Fibroblast of the aortic adventitia (primary cell): Measurements from ENCODE around the gene DHRS7. TPM values are rescaled to one million over a fixed set of nuclear protein-coding genes. Genes with fewer than 3 reads are reported as not detected.

Experiments
- DNase-seq: peaks from one replicate; pipeline ENCODE4 v3.0.0-alpha.2; 2010; ENCODE audit warnings: low read depth
- H3K4me3 ChIP-seq: 2 replicates; pipeline ENCODE4 v1.5.1; 2011; ENCODE audit warnings: low read depth, mild to moderate bottlenecking, control low read depth, low read length, moderate library complexity
- CTCF ChIP-seq: IDR thresholded peaks from 2 replicates; pipeline ENCODE4 v1.5.1; 2011; ENCODE audit warnings: mild to moderate bottlenecking, low read length, control low read depth, inconsistent platforms; ENCODE audit not compliant: insufficient read depth
- total RNA-seq: library from RNA; depleted of rRNA; stranded (reverse); fragments of >200 nt; gene quantifications from 2 replicates; pipeline ENCODE4 v1.2.3, GENCODE V29; 2012; ENCODE audit warnings: low replicate concordance

The DHRS7 gene
- 37.5 and 128 TPM in 2 replicates for total RNA-seq

- TF ChIP-seq CTCF: peak; percentile 49
- peak within 1 kb of the TSS; percentile 92 for H3K4me3 ChIP-seq
- DNase-seq: peak; percentile 70
Observed at GRCh38 chr14:60164712-60165546, at the start of gene DHRS7. Gene DHRS7, minus strand, starts transcription at chr14:60165398. Its CDS starts 89 bp downstream, at chr14:60165309.

- no peak for DNase-seq
- TF ChIP-seq CTCF: no peak
- H3K4me3 ChIP-seq: no peak overlapping the region
Observed at GRCh38 chr14:60214415-60215126, 49.4 kb upstream of the DHRS7 start.

GRCh38 chr14:60214003-60214402 is 48.8 kb upstream of the DHRS7 start:
- TF ChIP-seq CTCF: no peak
- no peak overlapping the region for H3K4me3 ChIP-seq
- no peak for DNase-seq

- no peak for TF ChIP-seq CTCF
- DNase-seq: no peak
- H3K4me3 ChIP-seq: no peak overlapping the region
Observed at GRCh38 chr14:60212503-60213371, 47.5 kb upstream of the DHRS7 start.

- no peak for TF ChIP-seq CTCF
- no peak overlapping the region for H3K4me3 ChIP-seq
- DNase-seq: no peak
Observed at GRCh38 chr14:60211153-60211552, 46.0 kb upstream of the DHRS7 start.

GRCh38 chr14:60210703-60211102 is 45.5 kb upstream of the DHRS7 start:
- H3K4me3 ChIP-seq: no peak overlapping the region
- no peak for TF ChIP-seq CTCF
- DNase-seq: no peak
